B cell (primary cell): Measurements from ENCODE around the gene KIF21A. TPM values are rescaled to one million over a fixed set of nuclear protein-coding genes. Genes with fewer than 3 reads are reported as not detected.
A peak's percentile ranks its signal among the peaks of the same experiment; 100 is the strongest.

Experiments
- ATAC-seq: fragments of 200-7000 bp; cut with Tn5 transposase; one replicate; pipeline ENCODE4 v1.10.0; 2021; ENCODE audit warnings: low read depth, mild to moderate bottlenecking, moderate number of reproducible peaks, moderate library complexity
- CTCF ChIA-PET: fragments of 350-600 bp; sonication (Branson Sonifier 250); formaldehyde crosslinking; loops from one replicate; lab custom pipeline; 2021; ENCODE audit warnings: antibody characterized with exemption, inconsistent platforms; lab: Charles Lee
- POLR2A ChIA-PET: fragments of 350-600 bp; sonication (Branson Sonifier 250); formaldehyde crosslinking; loops from one replicate; lab custom pipeline; 2021; ENCODE audit warnings: antibody characterized with exemption; lab: Charles Lee
- DNase-seq: peaks from one replicate; pipeline ENCODE4 v3.0.0; 2013
- H2AFZ ChIP-seq: 2 replicates; pipeline ENCODE4 v1.6.1; 2012; ENCODE audit warnings: mild to moderate bottlenecking, low read depth, low read length; ENCODE audit not compliant: insufficient read depth, poor library complexity, severe bottlenecking
- H3K27ac ChIP-seq, 2 donors: 1 replicate in 1 of 2; 2 replicates in 1 of 2; pipeline ENCODE4 v1.5.1; 2012 to 2013; ENCODE audit warnings: low read length in 2 of 2, mild to moderate bottlenecking in 2 of 2, moderate library complexity in 1 of 2
- H3K27me3 ChIP-seq, 4 experiments: fragments of 200-600 bp in 1 of 4; sonication (generic) in 1 of 4; replicated peaks in 1 of 4; 1 replicate in 2 of 4; 2 replicates in 2 of 4; pipeline versions ENCODE4 v1.6.1 to v1.7.0; 2013 to 2016; ENCODE audit warnings: low read length in 3 of 4, mild to moderate bottlenecking in 2 of 4, mixed read lengths in 1 of 4, moderate library complexity in 1 of 4; ENCODE audit not compliant: insufficient read depth in 4 of 4, control insufficient read depth in 3 of 4; ENCODE audit errors: control extremely low read depth in 1 of 4
- H3K36me3 ChIP-seq, 2 experiments: replicated peaks in 1 of 2; 1 replicate in 1 of 2; 2 replicates in 1 of 2; pipeline versions ENCODE4 v1.6.1 to v1.7.1; 2013; ENCODE audit warnings: low read length in 1 of 2; ENCODE audit not compliant: insufficient read depth in 2 of 2, control insufficient read depth in 1 of 2; ENCODE audit errors: control extremely low read depth in 1 of 2, extremely low read depth in 1 of 2
- H3K4me1 ChIP-seq, 2 donors: fragments of 200-600 bp in 1 of 2; sonication (generic) in 1 of 2; 1 replicate in 1 of 2; 2 replicates in 1 of 2; pipeline versions ENCODE4 v1.5.1 to v1.6.1; 2013 to 2017; ENCODE audit warnings: low read length in 2 of 2; ENCODE audit not compliant: control insufficient read depth in 2 of 2, insufficient read depth in 2 of 2
- H3K4me2 ChIP-seq: replicated peaks from 2 replicates; pipeline ENCODE3; 2012; ENCODE audit warnings: mild to moderate bottlenecking, low read depth, low read length; ENCODE audit not compliant: poor library complexity, severe bottlenecking
- H3K4me3 ChIP-seq, 5 experiments: fragments of 200-600 bp in 1 of 5; sonication (generic) in 1 of 5; 1 replicate in 3 of 5; 2 replicates in 2 of 5; pipeline versions ENCODE4 v1.5.1 to v1.7.0; 2011 to 2016; ENCODE audit warnings: low read length in 4 of 5, mild to moderate bottlenecking in 4 of 5, low read depth in 2 of 5, control low read depth in 1 of 5, moderate library complexity in 1 of 5; ENCODE audit not compliant: insufficient read depth in 1 of 5; ENCODE audit errors: control extremely low read depth in 1 of 5, extremely low read depth in 1 of 5
- H3K79me2 ChIP-seq: fragments of 200-600 bp; sonication (generic); one replicate; pipeline ENCODE4 v1.6.0; 2016; ENCODE audit warnings: low read length; ENCODE audit not compliant: control insufficient read depth, insufficient read depth
- H3K9ac ChIP-seq: fragments of 200-600 bp; sonication (generic); 2 replicates; pipeline ENCODE4 v1.6.1; 2017; ENCODE audit warnings: mild to moderate bottlenecking, low read length, moderate library complexity
- H3K9me3 ChIP-seq, 3 donors: one replicate each; pipeline versions ENCODE4 v1.6.1 to v1.7.1; 2013; ENCODE audit warnings: low read length in 2 of 3; ENCODE audit not compliant: control insufficient read depth in 2 of 3, insufficient read depth in 1 of 3; ENCODE audit errors: control extremely low read depth in 1 of 3
- H4K20me1 ChIP-seq: 2 replicates; pipeline ENCODE4 v1.6.0; 2012; ENCODE audit warnings: mild to moderate bottlenecking, low read length; ENCODE audit not compliant: insufficient read depth, control insufficient read depth, poor library complexity, severe bottlenecking
- H3K27ac Mint-ChIP-seq: one replicate; pipeline ENCODE4 v1.8.0; 2021; ENCODE audit warnings: mixed read lengths
- H3K27me3 Mint-ChIP-seq: one replicate; pipeline ENCODE4 v1.8.0; 2021; ENCODE audit warnings: mixed read lengths
- H3K4me1 Mint-ChIP-seq: one replicate; pipeline ENCODE4 v1.8.0; 2021; ENCODE audit warnings: mixed read lengths
- H3K4me3 Mint-ChIP-seq: one replicate; pipeline ENCODE4 v1.8.0; 2021; ENCODE audit warnings: mixed read lengths
- H3K9me3 Mint-ChIP-seq: one replicate; pipeline ENCODE4 v1.8.0; 2022; ENCODE audit warnings: mixed read lengths; ENCODE audit not compliant: insufficient read depth
- EZH2 ChIP-seq: IDR thresholded peaks from 2 replicates; pipeline ENCODE4 v1.6.1; 2012; ENCODE audit warnings: borderline replicate concordance, low read depth, mild to moderate bottlenecking, moderate library complexity, low read length; ENCODE audit not compliant: insufficient read depth, poor library complexity, severe bottlenecking
- WGBS: methylation state at CpG from one replicate; pipeline ENCODE4 v1.1.5; 2013; ENCODE audit warnings: missing lambda C conversion rate; ENCODE audit not compliant: insufficient coverage; 5-methylcytosine and 5-hydroxymethylcytosine counted together
- intact Hi-C: fragments of 100-400 bp; cut with micrococcal nuclease; formaldehyde crosslinking; loops from one replicate; pipeline ENCODE4 v1.10.0; 2022
- polyA plus RNA-seq: library from polyadenylated mRNA; depleted of rRNA; stranded (reverse); fragments of >200 nt; gene quantifications from 2 replicates; pipeline ENCODE4 v1.2.3, GENCODE V29; 2012
- total RNA-seq, 2 donors: library from RNA; stranded (reverse); fragments of 120-200 nt in 1 of 2; gene quantifications; 1 replicate in 1 of 2; 2 replicates in 1 of 2; pipeline versions ENCODE4 v1.2.3 to v1.2.4, GENCODE V29; 2013 to 2022
- TF ChIP-seq, protein P1 (sequence below): fragments of 200-600 bp; IDR thresholded peaks from one replicate; pipeline ENCODE4 v1.8.0; 2022; ENCODE audit warnings: antibody characterized with exemption, mild to moderate bottlenecking

KIF21A gene
- total and polyA plus RNA-seq, 2 donors (not counting 1 experiment from before 2014, with no cell fraction given): 0.33 to 2.2 TPM

DNA sequence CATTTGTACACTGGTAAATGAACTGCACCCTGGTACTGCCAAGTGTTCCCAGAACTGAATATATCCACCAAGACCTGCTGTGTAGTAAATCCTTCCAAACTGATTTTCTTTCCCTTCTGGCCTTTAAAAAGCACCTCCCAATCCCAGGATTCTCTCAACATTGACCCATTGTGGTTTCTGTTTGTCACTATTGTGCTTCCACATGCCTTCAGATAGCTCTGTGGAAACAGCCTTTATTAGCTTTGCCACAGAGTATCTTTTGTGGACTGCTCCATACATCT lies 949 bp upstream of the KIF21A start:
- Mint-ChIP-seq H3K9me3 (no peaks in the 10 kb centered on the region), H3K4me3 (peak overlapping the region; percentile 88), H3K27ac (no peak overlapping the region), H3K27me3 (peaks cover 41% of the 10 kb centered on the region), H3K4me1 (peaks cover 14% of the 10 kb centered on the region)
- intact Hi-C loops: loop anchor here (2.0 kb wide), 1 partner anchor 175 kb away; the partner anchor contains the start of gene ABCD2
- ATAC-seq: no peak
- Histone ChIP-seq H3K9ac (peak overlapping the region; percentile 63), H3K9me3 (no peaks in the 10 kb centered on the region), H3K4me2 (peak overlapping the region; percentile 81), H4K20me1 (no peaks in the 10 kb centered on the region), H3K27ac (no peak overlapping the region), H2AFZ (peak overlapping the region; percentile 66), H3K36me3 (no peaks in the 10 kb centered on the region), H3K4me3 (peak overlapping the region in 3 of 5 experiments; percentile 25 to 59 (median 59)), H3K4me1 (peaks cover 11 to 14% of the 10 kb centered on the region in 2 donors), H3K79me2 (no peaks in the 10 kb centered on the region), H3K27me3 (peaks cover 0 to 8% (median 3%) of the 10 kb centered on the region in 4 experiments)
- no peak for DNase-seq
- no peak for TF ChIP-seq EZH2
- TF ChIP-seq, protein P1, sequence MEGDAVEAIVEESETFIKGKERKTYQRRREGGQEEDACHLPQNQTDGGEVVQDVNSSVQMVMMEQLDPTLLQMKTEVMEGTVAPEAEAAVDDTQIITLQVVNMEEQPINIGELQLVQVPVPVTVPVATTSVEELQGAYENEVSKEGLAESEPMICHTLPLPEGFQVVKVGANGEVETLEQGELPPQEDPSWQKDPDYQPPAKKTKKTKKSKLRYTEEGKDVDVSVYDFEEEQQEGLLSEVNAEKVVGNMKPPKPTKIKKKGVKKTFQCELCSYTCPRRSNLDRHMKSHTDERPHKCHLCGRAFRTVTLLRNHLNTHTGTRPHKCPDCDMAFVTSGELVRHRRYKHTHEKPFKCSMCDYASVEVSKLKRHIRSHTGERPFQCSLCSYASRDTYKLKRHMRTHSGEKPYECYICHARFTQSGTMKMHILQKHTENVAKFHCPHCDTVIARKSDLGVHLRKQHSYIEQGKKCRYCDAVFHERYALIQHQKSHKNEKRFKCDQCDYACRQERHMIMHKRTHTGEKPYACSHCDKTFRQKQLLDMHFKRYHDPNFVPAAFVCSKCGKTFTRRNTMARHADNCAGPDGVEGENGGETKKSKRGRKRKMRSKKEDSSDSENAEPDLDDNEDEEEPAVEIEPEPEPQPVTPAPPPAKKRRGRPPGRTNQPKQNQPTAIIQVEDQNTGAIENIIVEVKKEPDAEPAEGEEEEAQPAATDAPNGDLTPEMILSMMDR: no peak
- POLR2A ChIA-PET: no interaction called here
- CTCF ChIA-PET: no interaction called here

DNA sequence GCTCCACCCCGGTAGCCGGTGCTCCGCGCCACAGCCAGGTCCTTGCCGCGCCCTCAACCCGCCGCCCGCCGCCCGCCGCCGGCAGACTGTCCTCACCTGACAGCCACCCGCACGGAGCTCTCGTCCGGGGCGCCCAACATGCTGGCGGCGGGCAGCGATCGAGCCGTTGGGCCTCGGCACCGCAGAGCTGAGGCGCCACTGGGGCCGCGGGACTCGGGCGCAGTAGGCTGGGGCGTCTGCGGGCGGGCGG lies 164 bp downstream of the KIF21A start:
- H3K4me1 Mint-ChIP-seq: peaks cover 14% of the 10 kb centered on the region

More for the DNA sequence above, 164 bp downstream of the KIF21A start:
- POLR2A ChIA-PET: no interaction called here
- Mint-ChIP-seq H3K4me3 (peak overlapping the region; percentile 88), H3K9me3 (no peaks in the 10 kb centered on the region), H3K27me3 (peaks cover 45% of the 10 kb centered on the region), H3K27ac (no peak overlapping the region)
- no peaks in the 10 kb centered on the region for H3K9me3 ChIP-seq
- CTCF ChIA-PET: no interaction called here
- H3K79me2 ChIP-seq: no peaks in the 10 kb centered on the region
- no peak for TF ChIP-seq EZH2
- TF ChIP-seq, protein P1: no peak
- peak overlapping the region in 4 of 5 experiments; percentile 26 to 61 (median 50) for H3K4me3 ChIP-seq
- H3K27ac ChIP-seq: peak overlapping the region in 1 of 2 donors; percentile 41
- peaks cover 11 to 14% of the 10 kb centered on the region in 2 donors for H3K4me1 ChIP-seq
- peaks cover 0 to 8% (median 3%) of the 10 kb centered on the region in 4 experiments for H3K27me3 ChIP-seq
- intact Hi-C loops: loop anchor here (2.0 kb wide), 1 partner anchor 176 kb away; the partner anchor contains the start of gene ABCD2
- H4K20me1 ChIP-seq: no peaks in the 10 kb centered on the region
- H3K9ac ChIP-seq: peak overlapping the region; percentile 63
- no peak for DNase-seq
- H2AFZ ChIP-seq: peak overlapping the region; percentile 66
- WGBS: under 1% methylated on average over 34 of the region's 34 CpGs
- H3K4me2 ChIP-seq: peak overlapping the region; percentile 81
- H3K36me3 ChIP-seq: no peaks in the 10 kb centered on the region
- no peak for ATAC-seq
